ENCODE measurements around the gene LAMTOR1. TPM values are rescaled to one million over a fixed set of nuclear protein-coding genes. Genes with fewer than 3 reads are reported as not detected.

The LAMTOR1 gene
- total RNA-seq, 1 experiment from 2014 or later = 96.3 TPM

- H3K9ac ChIP-seq (ENCODE audit: extremely low read depth, insufficient read length, low read length) = no peak overlapping the region
- no peak overlapping the region for H3K4me2 ChIP-seq (ENCODE audit: insufficient read depth, insufficient read length, low read length)
- no peaks in the 10 kb centered on the region for H3K27me3 ChIP-seq (ENCODE audit: insufficient read depth, low read length)
- no peaks in the 10 kb centered on the region for H3K9me3 ChIP-seq (ENCODE audit: control insufficient read depth, low read depth, low read length)
- H2BK120ac ChIP-seq (ENCODE audit: low read depth, low read length, poor library complexity, severe bottlenecking) = no peak overlapping the region
- Mint-ChIP-seq H3K4me1 (peaks cover 27 to 38% of the 10 kb centered on the region in 2 experiments), H3K27ac (peak overlapping the region in 1 of 3 experiments; percentile 67; a peak in 1 of 7 replicates), H3K4me3 (peak overlapping the region; percentile 80 to 95), H3K36me3 (ENCODE audit: insufficient read depth in 1 of 3, low read depth in 3 of 3) (peaks cover 1 to 20% (median 14%) of the 10 kb centered on the region in 3 experiments), H3K27me3 (ENCODE audit: low read depth) (no peaks in the 10 kb centered on the region; the same call in 1 of the 2 replicates), H3K9me3 (no peaks in the 10 kb centered on the region)
- no peak overlapping the region for H2BK15ac ChIP-seq (ENCODE audit: low read depth, low read length)
- no peak for DNase-seq
- H3K4me1 ChIP-seq (ENCODE audit: insufficient read depth, low read length) = no peaks in the 10 kb centered on the region
- no peak overlapping the region for H3K14ac ChIP-seq (ENCODE audit: insufficient read depth, low read length)
- no peak overlapping the region for H3K4ac ChIP-seq (ENCODE audit: low read depth, low read length)
- H3T11ph ChIP-seq (ENCODE audit: low read length) = no peak overlapping the region
- no peak overlapping the region for H2BK12ac ChIP-seq (ENCODE audit: insufficient read length, low read depth, low read length)
- H2BK20ac ChIP-seq (ENCODE audit: low read depth, low read length, poor library complexity, severe bottlenecking) = no peak overlapping the region
- no peaks in the 10 kb centered on the region for H4K20me1 ChIP-seq (ENCODE audit: control insufficient read depth, insufficient read depth, insufficient read length)
- H4K5ac ChIP-seq (ENCODE audit: insufficient read length, low read depth, low read length) = no peak overlapping the region
- no peak overlapping the region for H4K91ac ChIP-seq (ENCODE audit: insufficient read length, low read depth, low read length)
- peaks cover 22% of the 10 kb centered on the region for H3K79me2 ChIP-seq (ENCODE audit: insufficient read depth, low read length)
- no peak overlapping the region for H3K23ac ChIP-seq (ENCODE audit: insufficient read length, low read depth, low read length)
- H3K23me2 ChIP-seq (ENCODE audit: insufficient read length, low read depth, low read length, poor library complexity, severe bottlenecking) = peaks cover 7% of the 10 kb centered on the region
- H2AFZ ChIP-seq (ENCODE audit: low read length) = no peak overlapping the region
- TF ChIP-seq, protein P1, sequence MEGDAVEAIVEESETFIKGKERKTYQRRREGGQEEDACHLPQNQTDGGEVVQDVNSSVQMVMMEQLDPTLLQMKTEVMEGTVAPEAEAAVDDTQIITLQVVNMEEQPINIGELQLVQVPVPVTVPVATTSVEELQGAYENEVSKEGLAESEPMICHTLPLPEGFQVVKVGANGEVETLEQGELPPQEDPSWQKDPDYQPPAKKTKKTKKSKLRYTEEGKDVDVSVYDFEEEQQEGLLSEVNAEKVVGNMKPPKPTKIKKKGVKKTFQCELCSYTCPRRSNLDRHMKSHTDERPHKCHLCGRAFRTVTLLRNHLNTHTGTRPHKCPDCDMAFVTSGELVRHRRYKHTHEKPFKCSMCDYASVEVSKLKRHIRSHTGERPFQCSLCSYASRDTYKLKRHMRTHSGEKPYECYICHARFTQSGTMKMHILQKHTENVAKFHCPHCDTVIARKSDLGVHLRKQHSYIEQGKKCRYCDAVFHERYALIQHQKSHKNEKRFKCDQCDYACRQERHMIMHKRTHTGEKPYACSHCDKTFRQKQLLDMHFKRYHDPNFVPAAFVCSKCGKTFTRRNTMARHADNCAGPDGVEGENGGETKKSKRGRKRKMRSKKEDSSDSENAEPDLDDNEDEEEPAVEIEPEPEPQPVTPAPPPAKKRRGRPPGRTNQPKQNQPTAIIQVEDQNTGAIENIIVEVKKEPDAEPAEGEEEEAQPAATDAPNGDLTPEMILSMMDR (conservative IDR thresholded peaks at IDR 0.05) = no peak
- H2AK5ac ChIP-seq (ENCODE audit: insufficient read length, low read length) = no peak overlapping the region
- no peak overlapping the region for H2BK5ac ChIP-seq (ENCODE audit: insufficient read length, low read length)
- H3K56ac ChIP-seq (ENCODE audit: insufficient read length, low read depth, low read length) = no peak overlapping the region
- WGBS (ENCODE audit: extremely low coverage, insufficient read length, low lambda C conversion rate) = no CpG with 5 or more reads among the region's 6 CpGs
- no peak overlapping the region for H3K18ac ChIP-seq (ENCODE audit: insufficient read length, low read depth, low read length)
- H4K8ac ChIP-seq (replicated peaks; ENCODE audit: insufficient read length, low read depth, low read length) = no peak overlapping the region
- no peak overlapping the region for H3K27ac ChIP-seq (ENCODE audit: insufficient read length, low read depth, low read length)
- H3K79me1 ChIP-seq (ENCODE audit: insufficient read depth, low read depth, low read length, poor library complexity, severe bottlenecking) = no peaks in the 10 kb centered on the region
These were observed 24.6 kb downstream of the LAMTOR1 start for GRCh38 chr11:72078477-72078876.

All from H9 (cell line).